ENCODE measurements around the gene DCAF4. TPM values are rescaled to one million over a fixed set of nuclear protein-coding genes. Genes with fewer than 3 reads are reported as not detected.

DCAF4 gene
- total and polyA plus RNA-seq, 8 donors: 11.8 to 27.7 (median 17.5) TPM

DNA sequence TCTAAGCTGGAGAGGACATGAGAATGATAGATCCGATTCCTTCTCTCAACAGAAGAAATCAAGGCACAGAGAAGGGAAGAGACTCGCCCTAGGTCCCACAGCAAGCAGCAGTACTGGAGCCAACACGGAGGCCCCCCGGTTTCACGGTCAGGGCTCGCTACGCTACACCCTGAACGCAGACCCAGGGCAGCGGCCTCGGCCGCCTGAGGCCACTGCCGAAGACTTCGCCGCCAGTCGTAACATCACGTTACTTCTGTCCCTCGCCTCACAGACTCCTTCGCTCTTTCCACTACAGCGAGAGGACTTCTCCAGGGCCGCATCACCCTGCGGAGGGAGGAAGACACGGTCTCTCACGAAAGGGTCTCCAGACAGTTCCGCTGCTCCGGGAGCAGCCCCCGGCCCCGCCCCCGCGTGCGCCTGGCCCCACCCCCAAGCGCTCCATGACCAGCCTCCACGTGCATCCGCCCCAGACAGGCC, 411 bp upstream of the DCAF4 start:
- Histone ChIP-seq H3K27me3 (no peaks in the 10 kb centered on the region), H3K4me3 (peak overlapping the region; percentile 75 to 90), H3K27ac (peak overlapping the region; percentile 73 to 79), H3K9me3 (no peaks in the 10 kb centered on the region), H3K36me3 (no peaks in the 10 kb centered on the region), H3K4me1 (peaks cover 0 to 18% of the 10 kb centered on the region in 2 donors)
- intact Hi-C loops (cut with DNase I): no loop called here
- no peak for DNase-seq
- TF ChIP-seq, protein P1, sequence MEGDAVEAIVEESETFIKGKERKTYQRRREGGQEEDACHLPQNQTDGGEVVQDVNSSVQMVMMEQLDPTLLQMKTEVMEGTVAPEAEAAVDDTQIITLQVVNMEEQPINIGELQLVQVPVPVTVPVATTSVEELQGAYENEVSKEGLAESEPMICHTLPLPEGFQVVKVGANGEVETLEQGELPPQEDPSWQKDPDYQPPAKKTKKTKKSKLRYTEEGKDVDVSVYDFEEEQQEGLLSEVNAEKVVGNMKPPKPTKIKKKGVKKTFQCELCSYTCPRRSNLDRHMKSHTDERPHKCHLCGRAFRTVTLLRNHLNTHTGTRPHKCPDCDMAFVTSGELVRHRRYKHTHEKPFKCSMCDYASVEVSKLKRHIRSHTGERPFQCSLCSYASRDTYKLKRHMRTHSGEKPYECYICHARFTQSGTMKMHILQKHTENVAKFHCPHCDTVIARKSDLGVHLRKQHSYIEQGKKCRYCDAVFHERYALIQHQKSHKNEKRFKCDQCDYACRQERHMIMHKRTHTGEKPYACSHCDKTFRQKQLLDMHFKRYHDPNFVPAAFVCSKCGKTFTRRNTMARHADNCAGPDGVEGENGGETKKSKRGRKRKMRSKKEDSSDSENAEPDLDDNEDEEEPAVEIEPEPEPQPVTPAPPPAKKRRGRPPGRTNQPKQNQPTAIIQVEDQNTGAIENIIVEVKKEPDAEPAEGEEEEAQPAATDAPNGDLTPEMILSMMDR (IDR thresholded peaks at IDR 0.05): no peak
- peak; percentile 32 for ATAC-seq

DNA sequence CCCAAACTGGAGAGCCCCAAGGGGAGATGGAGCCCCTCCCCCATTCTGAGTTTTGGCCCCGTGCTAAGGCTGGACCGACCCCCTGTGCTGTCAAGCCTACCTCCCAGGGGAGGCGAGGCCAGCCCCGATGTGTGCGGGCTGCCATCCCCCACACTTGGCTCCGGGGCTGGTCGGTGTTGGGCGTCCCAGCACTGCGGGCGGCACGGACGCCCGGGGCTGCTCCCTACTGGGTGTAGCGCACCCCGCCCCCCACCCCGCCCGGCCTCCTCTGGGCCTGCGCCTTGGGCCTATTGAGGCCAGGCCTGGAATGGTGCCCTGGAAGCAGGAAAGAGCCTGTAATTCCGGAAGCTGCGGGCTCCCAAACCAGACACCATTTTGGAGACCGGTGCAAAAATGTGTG, 2.6 kb downstream of the DCAF4 start:
- TF ChIP-seq, protein P1 (IDR thresholded peaks at IDR 0.05): no peak
- no peak overlapping the region for H3K4me3 ChIP-seq
- DNase-seq: no peak

DNA sequence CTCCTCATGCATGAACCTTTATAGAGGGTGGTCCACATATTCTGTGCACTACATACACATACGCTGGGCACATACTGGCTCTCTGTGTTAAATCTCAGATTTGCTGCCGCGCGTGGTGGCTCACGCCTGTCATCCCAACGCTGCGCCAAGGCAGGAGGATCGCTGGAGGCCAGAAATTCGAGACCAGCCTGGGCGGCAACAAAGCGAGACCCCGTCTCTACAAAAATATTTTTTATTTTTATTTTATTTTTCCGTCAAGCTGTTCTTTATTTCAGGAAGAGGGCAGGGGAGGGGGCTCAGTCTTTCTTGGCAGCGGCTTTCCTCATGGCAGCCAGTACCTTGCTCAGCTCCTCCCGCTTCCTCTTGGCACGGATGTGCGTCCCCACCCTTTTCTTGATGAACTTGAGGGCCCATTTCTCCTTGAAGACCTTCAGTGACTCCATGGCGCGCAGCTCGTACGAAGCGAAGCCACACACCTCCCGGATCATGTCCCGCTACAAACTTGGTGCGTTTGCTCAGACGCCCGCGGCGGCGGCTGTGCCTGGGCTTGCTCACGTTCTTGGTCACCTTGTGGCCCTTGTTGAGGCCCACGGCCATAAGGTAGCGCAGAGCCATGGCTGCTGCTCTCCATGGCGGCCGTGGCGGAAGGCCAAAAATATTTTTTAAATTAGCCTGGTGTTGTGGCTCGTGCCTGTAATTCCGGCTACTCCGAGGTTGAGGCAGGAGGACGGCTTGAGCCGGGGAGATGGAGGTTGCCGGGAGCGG, 3.2 kb downstream of the DCAF4 start:
- H3K4me3 ChIP-seq: no peak overlapping the region
- ATAC-seq (no peak), DNase-seq (no peak)
- H3K4me1 ChIP-seq: peaks cover 0 to 18% of the 10 kb centered on the region in 2 donors
- no peaks in the 10 kb centered on the region for H3K9me3 ChIP-seq
- H3K27ac ChIP-seq: no peak overlapping the region
- H3K27me3 ChIP-seq: no peaks in the 10 kb centered on the region
- H3K36me3 ChIP-seq: no peaks in the 10 kb centered on the region
- intact Hi-C loops (cut with DNase I): no loop called here
- TF ChIP-seq, protein P1 (IDR thresholded peaks at IDR 0.05): no peak

More for the DNA sequence above, 2.6 kb downstream of the DCAF4 start:
- peaks cover 0 to 18% of the 10 kb centered on the region in 2 donors for H3K4me1 ChIP-seq
- H3K27me3 ChIP-seq: no peaks in the 10 kb centered on the region
- intact Hi-C loops (cut with DNase I): no loop called here
- no peak for ATAC-seq
- H3K27ac ChIP-seq: no peak overlapping the region
- no peaks in the 10 kb centered on the region for H3K36me3 ChIP-seq
- H3K9me3 ChIP-seq: no peaks in the 10 kb centered on the region

DNA sequence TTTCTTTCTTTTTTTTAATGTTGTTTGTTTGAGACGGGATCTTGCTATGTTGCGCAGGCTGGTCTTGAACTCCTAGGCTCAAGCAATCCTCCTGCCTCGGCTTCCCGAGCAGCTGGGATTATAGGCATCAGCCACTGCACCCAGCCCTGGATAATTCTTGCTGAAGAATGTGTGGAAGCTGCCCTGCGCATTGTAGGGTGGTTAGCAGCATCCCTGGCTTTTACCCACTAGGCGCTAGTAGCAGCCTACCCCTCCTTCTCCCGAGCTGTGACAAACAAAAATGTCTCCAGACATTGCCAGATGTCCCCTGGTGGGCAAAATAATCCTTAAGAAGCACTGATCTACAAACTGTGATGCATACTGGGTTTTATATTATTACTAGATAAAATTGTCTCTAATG, 6.6 kb downstream of the DCAF4 start:
- intact Hi-C loops (cut with DNase I): no loop called here
- TF ChIP-seq, protein P1 (IDR thresholded peaks at IDR 0.05): no peak
- Histone ChIP-seq H3K9me3 (no peaks in the 10 kb centered on the region), H3K27me3 (no peaks in the 10 kb centered on the region), H3K27ac (no peak overlapping the region), H3K4me1 (peaks cover 0 to 1% of the 10 kb centered on the region in 2 donors), H3K4me3 (no peak overlapping the region), H3K36me3 (peaks cover 0 to 2% of the 10 kb centered on the region in 2 donors)
- no peak for ATAC-seq
- DNase-seq: no peak

DNA sequence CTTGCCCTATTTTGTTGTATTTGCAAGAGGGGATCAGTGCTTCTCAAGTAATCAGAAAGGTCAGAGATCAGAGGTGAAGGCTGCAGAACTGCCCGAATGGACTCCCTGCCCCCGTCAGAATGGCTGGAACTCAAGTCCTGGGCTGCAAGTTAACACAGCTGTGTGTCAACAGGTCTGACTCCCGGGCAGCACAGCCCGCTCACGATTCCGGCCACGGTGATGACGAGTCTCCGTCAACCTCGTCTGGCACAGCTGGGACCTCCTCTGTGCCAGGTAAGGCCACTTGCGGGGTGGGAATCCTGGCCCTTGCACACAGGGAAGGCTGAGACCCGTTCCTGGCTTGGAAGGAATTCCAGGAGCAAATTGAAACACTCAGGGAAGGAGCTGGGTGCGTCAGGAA, 13.4 kb downstream of the DCAF4 start:
- ATAC-seq (no peak), DNase-seq (no peak)
- no peaks in the 10 kb centered on the region for H3K27me3 ChIP-seq
- no peak overlapping the region for H3K4me3 ChIP-seq
- TF ChIP-seq, protein P1 (IDR thresholded peaks at IDR 0.05): no peak
- H3K27ac ChIP-seq: no peak overlapping the region
- H3K4me1 ChIP-seq: no peaks in the 10 kb centered on the region
- intact Hi-C loops (cut with DNase I): loop anchor here in 1 of 2 donors (10.0 kb wide), 1 partner anchor 425 kb away; no protein-coding TSS in a partner anchor
- H3K9me3 ChIP-seq: no peaks in the 10 kb centered on the region
- peaks cover 0 to 66% of the 10 kb centered on the region in 2 donors for H3K36me3 ChIP-seq

All from left lung (tissue), 10 donors.